Dermis microvascular lymphatic vessel endothelial cell (primary cell): ENCODE measurements around the gene SH3GLB1. TPM values are rescaled to one million over a fixed set of nuclear protein-coding genes. Genes with fewer than 3 reads are reported as not detected.

Experiments used
- DNase-seq, 2 donors: peaks; one replicate each; pipeline versions ENCODE4 v3.0.0 to v3.0.0-alpha.2; 2010; ENCODE audit warnings: low read depth in 2 of 2
- total RNA-seq: library from RNA; depleted of rRNA; stranded (reverse); fragments of >200 nt; gene quantifications from 2 replicates; pipeline ENCODE4 v1.2.1, GENCODE V29; 2014

The SH3GLB1 gene
- total RNA-seq, 1 donor from 2014 or later: 32.9 TPM

- DNase-seq: no peak
Observed at GRCh38 chr1:86773341-86774288, 69.2 kb downstream of the SH3GLB1 start.

- DNase-seq: peak in 1 of 2 donors; percentile 89
Observed at GRCh38 chr1:86774305-86775295, 70.2 kb downstream of the SH3GLB1 start.

DNA sequence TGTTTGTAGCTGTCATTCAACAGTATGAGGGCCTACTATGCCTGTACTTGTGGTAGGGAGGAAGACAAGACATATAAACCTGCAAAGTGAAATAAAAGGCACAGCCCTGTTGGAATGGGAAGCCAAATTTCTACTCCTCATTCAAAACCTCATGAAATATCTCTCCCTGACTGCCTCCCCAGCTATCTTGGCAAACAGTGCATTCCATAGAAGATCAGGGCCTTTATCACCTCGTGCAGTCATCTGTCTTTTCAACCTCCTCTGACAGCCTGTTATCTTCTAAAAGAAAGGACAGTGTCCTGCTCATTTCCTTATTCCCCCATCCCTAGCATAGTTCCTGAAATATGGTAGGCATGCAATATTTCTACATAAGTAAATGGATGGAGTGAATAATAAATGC is 71.0 kb downstream of the SH3GLB1 start:
- DNase-seq: no peak

GRCh38 chr1:86776108-86776507 is 71.7 kb downstream of the SH3GLB1 start:
- no peak for DNase-seq

- peak in 1 of 2 donors; percentile 29 for DNase-seq
Observed at GRCh38 chr1:86778569-86779239, 74.3 kb downstream of the SH3GLB1 start.

GRCh38 chr1:86779308-86780191 is 75.2 kb downstream of the SH3GLB1 start:
- peak in 1 of 2 donors; percentile 32 for DNase-seq

DNA sequence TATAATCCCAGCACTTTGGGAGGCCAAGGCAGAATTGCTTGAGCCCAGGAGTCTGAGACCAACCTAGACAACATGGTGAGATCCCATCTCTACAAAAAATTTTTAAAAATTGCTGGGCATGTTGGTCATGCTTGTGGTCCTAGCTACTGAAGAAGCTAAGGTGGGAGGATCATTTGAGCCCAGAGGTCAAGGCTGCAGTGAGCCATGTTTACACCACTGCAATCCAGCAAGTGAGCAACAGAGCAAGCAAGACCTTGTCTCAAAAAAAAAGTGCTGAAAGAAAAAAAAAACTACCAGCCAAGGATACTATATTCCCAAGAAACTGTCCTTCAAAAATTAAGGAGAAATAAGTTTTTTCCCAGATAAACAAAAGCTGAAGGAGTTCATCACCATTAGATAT is 78.1 kb downstream of the SH3GLB1 start:
- no peak for DNase-seq

- DNase-seq: peak; percentile 67 to 76
Observed at GRCh38 chr1:86787621-86788020, 83.2 kb downstream of the SH3GLB1 start.

DNA sequence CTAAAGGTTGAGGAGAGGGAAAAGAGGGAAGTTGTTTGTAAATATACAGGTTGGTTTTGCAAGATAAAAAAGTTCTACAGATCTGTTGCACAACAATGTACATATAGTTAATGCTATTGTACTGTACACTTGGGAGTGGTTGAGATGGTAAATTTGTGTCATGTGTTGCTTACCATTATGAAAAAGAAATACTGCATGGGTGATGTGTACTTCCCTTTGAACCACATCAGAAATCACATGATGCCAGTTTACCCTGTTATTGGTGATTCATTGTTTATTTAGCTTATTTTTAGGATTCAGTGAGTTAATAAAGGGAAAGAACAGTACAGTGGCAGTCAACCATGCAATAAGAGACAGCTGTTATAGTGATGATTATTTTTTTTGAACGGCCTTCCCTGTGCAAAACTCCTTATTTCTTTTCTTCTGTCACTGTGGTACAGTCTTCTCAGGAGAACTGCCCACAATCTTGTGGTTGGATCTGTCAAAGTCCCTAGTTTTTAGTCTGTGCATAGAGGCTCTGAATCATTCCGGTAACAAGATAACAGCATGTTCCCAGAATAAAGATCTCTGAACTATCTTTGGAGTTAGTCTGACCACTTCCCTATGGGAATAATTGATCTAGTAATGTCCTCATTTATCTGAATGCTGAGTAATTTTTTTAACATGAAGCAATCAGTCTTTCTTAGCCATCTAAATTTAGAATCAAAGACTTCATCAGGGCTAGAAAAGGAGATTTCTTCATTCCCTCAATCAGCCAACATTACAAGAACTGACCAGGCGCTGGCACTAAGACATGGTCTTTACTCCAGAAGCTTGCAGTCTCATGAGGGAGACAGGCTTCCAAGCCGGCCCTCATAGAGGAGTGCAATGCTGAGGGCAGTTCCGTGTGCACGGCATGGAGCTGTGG is 84.2 kb downstream of the SH3GLB1 start:
- DNase-seq: peak in 1 of 2 donors; percentile 75

DNA sequence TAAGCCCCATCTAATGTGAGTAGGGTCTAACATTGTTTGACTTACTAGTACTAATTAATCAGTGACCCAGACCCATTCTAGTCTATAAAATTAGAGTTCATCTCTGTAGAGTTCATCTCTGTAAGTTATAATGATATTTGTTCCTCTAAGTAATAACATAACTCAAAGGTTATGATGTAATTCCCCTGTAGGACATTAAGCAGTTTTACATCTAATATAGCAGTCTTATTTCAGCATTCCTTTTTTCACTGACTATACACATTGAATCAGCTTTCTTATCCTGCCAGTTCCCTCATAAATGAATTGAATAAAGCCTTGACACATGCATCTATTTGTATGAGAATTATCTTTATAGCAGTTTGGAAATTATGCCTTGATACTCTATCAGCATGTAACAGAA is 90.9 kb downstream of the SH3GLB1 start:
- DNase-seq: no peak

Other genes with a start within 250 kb of the SH3GLB1 start
- not detected in 2 replicates for gene CLCA1, start 235.6 kb upstream of the SH3GLB1 start, total RNA-seq
- not detected in 2 replicates for gene CLCA4, start 157.5 kb upstream of the SH3GLB1 start, total RNA-seq
- 177 and 214 TPM in 2 replicates for gene SELENOF, start 209.6 kb downstream of the SH3GLB1 start, total RNA-seq
- gene HS2ST1, start 210.1 kb downstream of the SH3GLB1 start, total RNA-seq: 14.8 and 16.3 TPM in 2 replicates